GM18499 (cell line): ENCODE measurements around the gene RNF167.

ENCODE experiments used
- ATAC-seq: cut with Tn5 transposase; IDR thresholded peaks from one replicate; pipeline ENCODE4 v1.9.1; 2021; ENCODE audit warnings: moderate number of reproducible peaks; ENCODE audit not compliant: insufficient read depth, unreplicated experiment

The RNF167 gene

DNA sequence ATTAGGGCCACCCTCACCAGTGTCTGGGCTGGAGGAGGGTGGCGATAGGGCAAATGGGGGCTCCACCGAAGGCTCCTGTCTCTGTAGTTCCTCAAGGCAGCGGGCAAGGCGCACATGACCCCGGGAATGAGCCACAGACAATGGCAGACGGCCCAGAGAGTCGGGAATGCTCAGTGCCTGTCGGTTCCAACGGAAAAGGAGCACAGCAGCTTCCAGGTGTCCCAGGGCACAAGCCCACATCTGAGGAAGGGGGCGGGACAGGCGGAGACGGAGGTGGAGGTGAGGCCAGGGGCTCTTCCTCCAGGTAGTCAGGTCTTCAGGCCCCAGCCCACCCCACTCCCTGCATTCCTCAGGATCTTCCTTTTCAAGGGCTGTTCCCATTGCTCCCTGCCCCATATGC lies 32.7 kb downstream of the RNF167 start:
- ATAC-seq, result no peak

DNA sequence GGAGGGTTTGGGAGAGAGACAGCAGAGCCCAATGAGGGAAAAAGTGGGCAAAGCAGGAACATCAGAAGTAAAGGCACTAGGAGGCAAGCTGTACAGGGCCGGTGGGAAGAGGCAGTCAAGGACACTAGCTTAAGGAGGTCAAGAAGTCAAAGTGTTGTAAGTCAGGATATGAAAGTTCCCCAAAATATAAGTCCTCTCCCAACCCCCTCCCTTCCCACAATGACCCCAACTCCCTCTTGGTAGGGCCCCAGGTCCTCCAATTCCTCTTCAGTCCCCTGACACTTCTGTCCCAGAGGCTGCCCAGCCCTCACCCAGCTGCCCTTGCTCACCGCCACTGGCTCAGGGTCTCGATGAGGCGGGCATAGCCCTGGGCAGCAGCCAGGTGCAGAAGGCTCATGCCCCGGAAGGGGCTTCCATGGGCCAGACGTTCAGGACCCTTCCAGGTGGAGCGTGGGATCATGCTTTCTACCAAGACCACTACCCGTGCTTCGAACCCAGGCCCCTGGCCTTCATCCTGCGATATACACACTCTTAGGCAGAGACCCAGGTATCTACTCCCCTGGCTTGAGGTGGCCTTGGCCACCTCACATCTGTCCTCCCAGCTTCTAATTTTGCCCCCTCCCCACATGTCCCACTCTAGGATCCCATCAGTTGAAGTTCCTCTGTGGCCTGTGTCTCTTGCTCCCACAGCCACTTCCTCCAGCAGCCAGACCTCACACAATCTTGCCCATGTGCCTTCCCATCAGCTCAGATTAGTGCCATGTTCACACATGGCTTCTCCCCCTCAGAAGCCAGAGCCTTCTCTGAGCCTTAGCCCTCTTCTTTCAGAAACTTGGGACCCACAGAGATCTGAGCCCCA lies 33.4 kb downstream of the RNF167 start:
- no peak for ATAC-seq

DNA sequence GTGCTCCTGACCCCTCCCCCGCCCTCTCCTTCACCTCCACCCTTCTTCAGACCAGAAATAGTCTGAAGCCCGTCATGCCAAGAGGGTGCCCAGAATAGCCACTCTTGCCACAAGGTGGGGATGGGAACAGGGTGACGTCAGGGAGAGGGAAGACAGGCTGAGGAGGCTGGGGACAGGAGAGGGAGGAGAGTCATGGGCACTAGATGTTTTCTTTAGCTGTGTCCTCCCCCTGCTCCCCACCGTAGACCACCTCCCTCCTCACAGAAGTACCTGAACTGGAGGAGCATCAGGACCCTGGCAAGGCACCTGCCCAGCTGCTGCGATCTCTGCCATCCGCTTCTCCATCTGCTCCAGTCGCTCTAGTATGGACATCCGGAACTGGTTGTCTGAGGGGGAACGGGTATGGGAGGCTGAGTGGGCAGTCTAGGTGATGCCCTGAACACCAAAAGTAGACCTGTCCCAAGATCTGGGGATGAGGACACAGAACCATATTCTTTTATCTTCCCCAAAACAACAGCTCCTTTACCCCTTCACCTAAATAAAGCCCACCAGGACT lies 34.1 kb downstream of the RNF167 start:
- no peak for ATAC-seq

DNA sequence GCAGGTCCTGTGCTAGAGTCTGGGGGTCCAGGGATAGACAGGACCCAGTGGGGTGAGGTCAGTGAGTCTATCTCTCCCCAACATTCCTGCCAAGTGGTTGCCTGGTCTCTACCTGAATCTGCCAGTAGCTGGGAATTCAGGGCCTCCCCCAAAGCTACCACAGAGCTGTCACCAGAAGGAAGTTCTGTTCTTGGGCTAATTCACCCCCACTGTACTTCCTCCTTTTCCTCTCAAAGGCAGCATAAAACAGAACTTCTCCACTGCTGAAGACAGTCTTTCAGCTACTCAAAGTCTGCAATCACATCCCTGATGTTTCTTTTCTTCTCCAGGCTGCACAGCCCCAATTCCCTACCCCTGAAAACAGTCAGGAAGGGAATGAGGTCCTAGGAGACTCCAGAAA lies 38.7 kb downstream of the RNF167 start:
- ATAC-seq, result no peak

- no peak for ATAC-seq
These were observed 40.7 kb downstream of the RNF167 start for GRCh38 chr17:4980644-4981216.

DNA sequence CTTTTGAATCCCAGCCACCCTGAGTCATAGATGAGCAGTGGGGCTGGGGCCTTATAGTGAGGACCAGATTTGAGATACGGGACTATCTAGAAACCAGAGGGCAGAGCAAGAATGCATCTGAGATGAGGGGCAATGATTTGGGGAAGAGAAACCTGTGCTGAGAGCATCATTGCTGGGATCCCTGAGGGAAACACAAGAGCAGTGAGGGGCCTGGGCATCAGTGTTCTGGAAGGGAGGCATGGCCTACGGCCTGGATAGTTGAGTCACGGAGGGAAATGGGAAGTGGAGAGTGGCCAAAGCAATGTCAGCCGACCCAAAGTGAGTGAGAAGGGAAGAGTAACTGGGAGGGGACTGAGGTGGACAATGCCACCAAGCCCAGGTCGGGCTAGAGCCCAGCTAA lies 42.2 kb downstream of the RNF167 start:
- ATAC-seq, result no peak

GRCh38 chr17:4986403-4986802 lies 46.3 kb downstream of the RNF167 start:
- ATAC-seq, result no peak

DNA sequence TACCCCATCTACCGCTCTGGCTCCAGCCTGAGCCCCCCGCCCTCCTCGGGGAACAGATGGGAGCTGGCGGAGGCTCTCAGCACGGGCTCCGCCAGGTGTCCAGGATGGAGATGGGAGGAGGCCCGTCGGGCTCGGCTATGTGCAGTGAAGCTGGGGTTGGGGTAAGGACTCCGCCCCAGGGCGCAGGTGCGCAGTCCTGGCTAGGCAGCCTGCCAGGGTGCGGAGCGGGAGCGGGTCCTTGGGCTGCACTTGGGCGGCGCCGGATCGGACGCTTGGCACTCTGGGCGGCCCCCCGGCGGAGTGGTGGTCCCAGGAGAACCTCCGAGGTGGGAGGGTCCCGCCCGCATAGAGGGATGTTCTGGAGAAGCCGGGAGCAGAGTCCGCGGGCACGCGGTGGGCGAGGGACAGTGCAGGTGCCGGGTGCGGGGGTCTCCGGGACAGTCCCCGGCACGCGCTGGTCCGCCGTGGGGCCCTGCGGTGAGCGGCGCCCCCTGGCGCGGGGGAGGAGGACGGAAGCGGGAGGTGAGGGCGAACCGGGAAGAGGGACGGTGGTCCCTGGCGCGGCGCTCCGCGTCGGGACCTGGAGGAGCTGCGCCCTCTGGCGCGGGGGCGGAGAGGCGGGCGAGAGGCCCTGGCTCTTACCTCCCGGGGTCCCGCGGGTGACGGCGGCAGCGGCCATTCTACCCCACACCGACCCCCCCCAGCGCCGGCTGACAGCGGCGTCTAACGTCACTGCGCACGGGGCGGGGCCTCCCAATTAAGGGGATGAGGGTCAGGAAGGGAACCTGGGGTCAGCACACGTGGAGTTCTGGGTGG lies 47.1 kb downstream of the RNF167 start, which contains the start of gene CAMTA2:
CAMTA2 (minus strand) TSS at position 725 of the 816 bp plus-strand sequence. CDS start 1,453 bp downstream, outside the sequence.
- ATAC-seq, result no peak

- no peak for ATAC-seq
These were observed 47.9 kb downstream of the RNF167 start for GRCh38 chr17:4987767-4988567.

DNA sequence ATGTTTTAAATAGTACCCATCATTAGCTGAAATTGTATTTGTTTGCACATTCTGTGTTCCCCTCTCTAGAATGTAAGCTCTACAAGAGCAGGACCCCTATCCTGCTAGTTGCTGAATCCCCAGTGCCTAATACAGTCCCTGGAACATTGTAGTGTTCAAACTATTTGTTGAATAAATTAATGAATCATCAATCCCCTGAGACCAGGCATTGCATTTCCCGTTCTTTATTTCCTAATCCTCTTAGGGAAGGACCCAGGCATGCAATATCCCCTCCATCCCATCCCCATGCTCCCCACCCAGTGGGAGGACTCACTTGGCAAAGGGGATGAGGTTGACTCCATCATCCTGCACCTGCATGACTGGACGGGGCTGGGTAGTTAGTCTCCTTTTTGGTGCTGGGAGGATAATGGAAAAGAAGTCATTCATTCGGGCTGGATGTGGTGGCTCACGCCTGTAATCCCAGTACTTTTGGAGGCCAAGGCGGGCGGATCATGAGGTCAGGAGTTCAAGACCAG lies 54.1 kb downstream of the RNF167 start:
- ATAC-seq, result no peak
